HG02759 (cell line): ENCODE data around the gene DUOX1.
"Not testable (repeated sequence)": the region's sequence is repeated elsewhere in the genome, so short reads cannot be mapped to it uniquely, and the experiment has no call there.

Experiments
- ATAC-seq: cut with Tn5 transposase; IDR thresholded peaks from one replicate; pipeline ENCODE4 v1.9.1; 2021; ENCODE audit warnings: mild to moderate bottlenecking, moderate library complexity; ENCODE audit not compliant: unreplicated experiment

The DUOX1 gene

DNA sequence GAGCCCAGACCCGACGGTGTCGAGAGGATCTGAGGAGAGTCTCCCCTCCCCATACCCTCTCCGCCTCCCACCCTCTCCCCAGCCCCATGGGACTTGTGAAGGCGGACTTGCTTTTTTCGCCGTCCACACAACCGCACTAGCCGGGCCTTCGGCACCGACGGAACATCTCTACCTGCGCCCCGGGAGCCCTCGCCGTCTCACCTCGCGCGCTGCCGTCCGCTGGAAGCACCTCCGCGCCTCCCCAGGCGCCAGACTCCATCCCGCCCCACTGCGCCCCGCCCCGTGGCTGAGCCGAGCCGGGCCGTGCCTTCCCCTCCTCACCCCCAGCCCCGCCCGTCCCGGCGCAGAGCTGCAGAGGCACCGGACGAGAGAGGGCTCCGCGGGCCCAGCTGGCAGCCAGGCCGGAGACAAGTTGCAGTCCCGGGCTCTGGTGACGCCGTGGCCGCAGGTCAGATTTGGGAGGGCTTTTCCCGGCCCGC, at the start of gene DUOX1, which contains the start of gene DUOXA1:
DUOX1 (plus strand) TSS at position 344 of the 479 bp plus-strand sequence. CDS start 1,973 bp downstream, outside the sequence.
DUOXA1 (minus strand) TSS at position 229 of the 479 bp plus-strand sequence. CDS start 6,865 bp downstream, outside the sequence.
- no peak for ATAC-seq

DNA sequence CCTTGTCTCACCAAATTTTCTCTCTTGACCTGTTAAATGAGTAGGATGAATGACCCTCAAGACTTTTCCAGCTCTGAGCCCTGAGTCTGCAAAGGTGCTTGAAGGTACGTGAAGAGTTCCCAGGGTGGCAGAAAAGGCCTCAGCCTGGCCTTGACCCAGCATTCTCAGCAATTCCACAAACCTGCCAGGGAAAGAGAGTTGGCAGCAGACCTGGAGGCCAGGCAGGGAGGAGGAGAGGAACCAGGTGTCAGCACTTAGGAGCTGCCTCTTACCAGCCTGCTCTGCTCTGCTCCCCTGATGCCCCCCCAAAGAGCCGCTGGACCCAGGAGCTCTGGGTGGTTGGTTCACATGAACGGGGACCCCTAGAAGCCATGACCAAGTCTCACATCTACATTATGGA, 49.2 kb upstream of the DUOX1 start:
- not testable (repeated sequence) for ATAC-seq

DNA sequence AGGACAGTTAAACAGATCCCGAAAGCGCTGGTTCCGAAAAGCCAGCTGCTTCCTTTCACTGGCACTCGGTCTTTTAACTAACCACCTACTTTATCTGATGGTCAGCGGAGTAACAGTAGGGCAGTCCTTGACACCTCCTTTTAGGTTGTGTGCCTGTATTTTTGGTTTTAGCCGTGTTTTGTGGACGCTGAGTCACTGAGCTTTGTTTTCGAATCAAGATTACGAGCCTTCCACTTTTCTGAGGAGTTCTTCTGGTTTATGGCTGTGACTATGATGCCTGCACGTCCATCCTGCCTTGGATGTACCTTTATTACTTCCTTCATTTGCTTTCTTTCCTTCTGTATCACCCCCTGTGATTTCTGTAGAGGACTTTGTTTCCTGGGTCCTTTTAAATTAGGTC, 47.4 kb upstream of the DUOX1 start:
- not testable (repeated sequence) for ATAC-seq

DNA sequence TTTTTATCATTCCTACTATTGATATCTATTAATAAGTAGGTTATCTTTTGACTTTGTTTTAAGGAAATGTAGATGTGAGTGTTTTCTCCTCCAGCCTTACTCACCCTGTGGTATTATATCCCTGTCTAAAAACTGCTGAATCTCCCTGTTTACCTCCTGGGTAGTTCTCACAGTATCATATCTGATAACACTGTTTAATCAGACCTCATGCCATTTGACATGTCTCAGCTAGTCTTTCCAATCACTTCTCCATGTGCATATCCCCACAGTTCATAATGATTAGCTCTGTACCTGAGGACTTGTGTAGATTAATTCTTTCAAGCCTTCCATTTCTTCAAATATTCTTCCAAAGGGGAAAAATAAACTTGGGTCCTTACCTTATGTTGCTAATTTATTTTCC, 46.6 kb upstream of the DUOX1 start:
- no peak for ATAC-seq

DNA sequence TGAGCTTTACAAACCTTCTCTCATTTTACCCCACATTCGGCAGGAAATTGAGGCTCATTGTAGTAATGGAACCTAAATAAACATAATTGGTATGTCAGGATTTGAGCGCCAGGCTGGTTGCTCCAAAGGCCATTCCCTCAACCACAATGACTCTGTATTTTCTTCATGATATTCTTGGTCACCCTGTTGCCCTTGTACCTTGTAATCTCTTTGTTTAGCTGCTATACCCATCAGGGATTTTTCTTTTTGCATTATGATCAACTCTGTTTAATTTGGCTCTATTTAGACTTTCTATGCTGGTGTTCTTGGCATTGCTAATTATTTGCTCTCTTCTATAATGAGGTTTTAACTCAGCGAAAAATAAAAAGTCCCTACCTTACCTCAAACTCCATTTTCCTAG, 45.6 kb upstream of the DUOX1 start:
- ATAC-seq = no peak

DNA sequence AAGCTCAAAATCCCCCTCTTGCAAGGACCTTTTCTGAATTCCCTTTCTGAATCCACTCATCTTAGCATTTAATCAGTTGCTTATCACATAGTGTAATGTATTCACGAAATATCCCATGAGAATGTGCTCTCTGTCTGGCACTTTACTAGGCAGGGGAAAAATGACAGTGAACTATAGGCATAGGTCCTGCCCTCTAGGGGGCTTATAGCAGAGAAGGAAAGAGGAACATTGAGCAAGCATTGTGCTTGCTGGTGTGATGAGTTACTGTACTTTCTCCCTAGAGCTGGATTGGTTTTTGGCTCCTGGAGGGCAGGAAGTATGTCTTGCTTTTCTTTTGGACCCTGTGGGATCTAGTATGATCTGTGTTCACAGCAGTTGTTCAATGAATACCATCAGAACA, 42.3 kb upstream of the DUOX1 start:
- ATAC-seq = no peak

DNA sequence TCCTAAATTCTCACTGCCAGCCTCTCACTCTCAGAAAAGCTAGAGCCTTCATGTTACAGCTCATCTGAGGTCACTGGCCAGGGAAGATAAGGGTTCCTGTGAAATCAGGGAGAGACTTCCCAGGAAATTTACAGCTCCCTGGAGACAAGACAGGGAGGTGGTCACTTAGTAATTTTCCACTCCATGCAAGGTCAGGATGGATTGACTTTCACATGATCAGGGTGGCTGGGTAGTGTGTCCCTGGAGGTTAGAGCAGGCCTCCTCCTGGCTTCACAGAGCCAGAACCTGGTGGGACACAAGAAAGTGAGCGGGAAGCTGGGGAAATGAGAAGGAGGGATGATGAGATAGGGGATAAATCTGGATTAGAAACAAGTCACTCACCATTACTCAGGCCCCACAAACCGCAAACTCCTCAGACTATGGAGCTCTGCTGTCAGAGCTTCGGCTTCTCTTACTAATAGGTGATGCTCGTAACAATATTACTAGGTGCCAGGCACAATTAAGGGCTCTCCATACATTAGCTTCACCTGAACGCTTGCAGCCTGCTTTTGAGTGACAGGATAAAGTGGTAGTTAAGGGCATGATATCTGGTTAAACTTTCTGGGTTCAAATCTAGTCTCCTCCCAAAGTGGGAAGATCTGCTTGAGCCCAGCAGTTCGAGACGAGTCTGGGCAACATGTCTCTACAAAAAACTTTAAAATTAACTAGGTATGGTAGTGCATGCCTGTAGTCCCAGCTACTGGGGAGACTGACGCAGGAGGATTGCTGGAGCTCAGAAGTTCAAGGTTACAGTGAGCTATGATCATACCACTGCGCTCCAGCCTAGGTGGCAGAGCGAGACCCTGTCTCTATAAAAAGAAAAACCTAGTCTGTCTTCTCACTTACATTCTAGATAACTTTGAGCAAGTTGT, 40.7 kb upstream of the DUOX1 start:
- no peak for ATAC-seq

DNA sequence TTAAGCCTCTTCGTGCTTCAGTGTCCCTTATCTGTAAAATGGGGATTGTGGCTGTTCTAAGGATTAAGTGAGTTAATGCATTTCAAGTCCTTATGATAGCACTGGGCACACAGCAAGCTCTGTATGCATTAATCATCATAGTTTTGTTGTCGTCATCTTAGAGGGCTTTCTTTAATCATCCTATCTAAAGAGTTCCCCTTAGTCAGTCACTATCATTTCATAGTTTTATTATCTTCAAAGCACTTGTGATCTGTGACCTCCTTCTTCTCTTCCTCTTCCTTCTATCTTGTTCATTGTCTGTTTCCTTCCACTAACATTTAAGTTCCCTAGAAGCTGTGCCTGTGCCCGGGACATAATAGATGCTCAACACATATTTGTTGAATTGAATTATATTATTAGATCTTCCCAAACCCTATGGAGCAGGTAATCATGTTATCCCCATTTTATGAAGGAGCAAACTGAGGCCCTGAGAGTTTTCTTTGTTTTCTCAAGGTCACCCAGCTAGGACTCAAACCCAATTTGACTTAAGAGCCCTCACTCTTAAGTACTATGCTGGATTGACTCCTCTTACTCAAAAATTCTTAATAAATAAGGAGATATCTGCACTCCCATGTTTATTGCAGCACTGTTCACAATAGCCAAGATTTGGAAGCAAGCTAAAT, 40.0 kb upstream of the DUOX1 start:
- no peak for ATAC-seq

DNA sequence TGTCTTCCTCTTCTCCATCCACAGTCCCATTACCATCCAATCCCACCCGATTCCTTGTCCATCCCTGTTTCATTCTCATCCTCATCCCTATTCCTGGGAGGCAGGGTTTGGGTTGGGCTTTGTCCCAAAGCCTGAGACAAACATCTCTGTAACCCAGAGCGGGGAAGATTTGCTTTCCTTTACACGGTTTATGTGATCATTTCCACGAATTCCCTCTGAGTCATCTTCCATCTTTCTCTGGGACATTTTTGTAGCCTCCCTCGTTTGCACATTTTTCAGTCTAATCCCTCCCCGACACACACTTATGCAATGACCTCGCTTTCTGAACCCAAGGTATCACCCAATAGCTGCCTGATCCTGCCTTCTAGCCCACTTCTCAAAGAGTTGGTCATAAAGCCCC, 38.6 kb upstream of the DUOX1 start:
- no peak for ATAC-seq

DNA sequence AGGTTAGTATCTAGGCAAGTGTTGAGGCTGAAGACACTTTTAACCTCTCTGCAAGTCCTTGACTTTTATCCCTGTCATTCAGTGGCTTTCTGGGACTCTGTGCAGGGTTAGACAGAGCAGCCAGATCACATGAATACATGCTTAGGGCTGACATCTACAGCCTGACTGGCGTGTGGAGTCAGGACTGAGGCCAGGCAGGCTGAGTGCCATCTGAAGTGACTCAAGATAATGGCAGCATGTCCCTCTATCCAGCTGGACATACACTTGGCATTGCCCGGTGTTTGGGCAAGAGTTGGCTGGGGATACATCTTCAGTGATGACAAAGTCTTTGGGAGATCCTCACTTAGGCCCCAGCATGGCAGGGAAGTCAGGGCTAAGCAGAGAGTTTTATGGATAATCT, 38.2 kb upstream of the DUOX1 start:
- ATAC-seq = no peak

DNA sequence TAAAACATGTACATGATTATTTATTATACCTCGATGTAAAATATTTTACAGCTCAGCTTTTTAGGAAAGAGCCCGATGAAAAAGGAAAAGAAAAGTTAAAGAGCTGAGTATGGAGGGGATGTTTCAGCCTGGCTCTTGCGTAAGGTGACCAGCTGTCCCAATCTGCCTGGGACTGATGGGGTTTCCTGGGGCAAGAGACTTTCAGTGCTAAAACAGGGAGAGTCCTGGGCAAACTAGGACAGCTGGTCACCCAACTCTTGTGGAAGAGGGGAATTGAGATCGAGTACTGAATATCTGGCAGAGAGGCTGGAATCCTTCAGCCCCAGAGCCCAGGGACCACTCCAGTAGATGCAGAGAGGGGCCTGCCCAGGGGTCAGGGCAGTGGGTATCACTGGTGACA, 36.8 kb upstream of the DUOX1 start:
- ATAC-seq = no peak

DNA sequence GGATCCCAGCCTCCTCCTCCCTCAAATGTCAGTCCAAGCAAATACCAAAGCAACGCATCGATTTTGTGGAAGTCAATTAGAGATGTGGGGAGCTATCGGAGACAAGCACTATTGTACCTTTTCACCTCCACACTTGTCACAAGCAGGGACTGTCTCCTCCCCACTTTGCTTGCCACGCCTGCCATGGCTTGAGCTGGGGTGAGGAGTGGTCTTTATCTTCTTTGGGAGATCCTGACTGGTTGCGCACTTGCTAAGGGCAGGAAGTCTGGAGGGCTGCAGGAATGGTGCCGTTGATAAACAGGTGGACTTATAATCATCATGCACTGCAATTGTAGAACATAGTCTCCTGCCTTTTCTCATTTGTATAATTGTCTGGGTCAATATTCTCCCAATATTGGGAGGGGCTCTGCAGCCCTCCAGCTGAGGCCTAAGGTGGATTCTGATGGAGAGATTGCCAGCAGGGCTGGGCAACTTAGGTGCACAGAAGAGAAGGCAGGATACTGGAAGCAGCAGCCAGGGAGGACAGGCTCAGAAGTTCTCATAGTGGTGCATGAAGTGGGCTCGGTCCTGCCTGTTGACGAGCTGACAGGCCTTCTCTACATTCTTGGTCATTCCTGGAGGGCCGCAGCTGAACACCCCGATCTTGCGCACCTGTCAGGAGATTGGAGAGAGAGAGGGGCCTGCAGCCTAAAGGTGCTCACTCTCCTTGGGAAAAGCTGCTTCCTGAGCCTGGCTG, 36.0 kb upstream of the DUOX1 start:
- ATAC-seq = no peak

DNA sequence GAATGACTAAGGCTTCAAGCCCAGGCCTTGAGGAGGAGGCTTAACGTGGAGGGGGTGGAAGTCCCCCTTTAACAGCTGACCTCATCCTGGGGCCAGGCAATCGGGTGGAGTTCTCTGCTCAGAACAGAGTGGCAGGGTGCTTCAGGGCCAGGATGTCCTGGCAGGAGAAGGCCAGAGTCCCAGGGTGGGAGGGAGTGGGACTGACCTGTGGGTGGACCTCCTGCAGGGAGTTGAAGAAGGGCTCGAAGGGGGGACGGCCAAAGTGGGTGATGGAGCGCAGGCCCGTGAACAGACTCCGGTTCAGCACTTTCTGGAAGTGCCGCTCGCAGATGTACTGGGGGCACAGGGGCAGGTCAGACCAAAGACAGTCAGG, 35.5 kb upstream of the DUOX1 start:
- ATAC-seq = no peak

DNA sequence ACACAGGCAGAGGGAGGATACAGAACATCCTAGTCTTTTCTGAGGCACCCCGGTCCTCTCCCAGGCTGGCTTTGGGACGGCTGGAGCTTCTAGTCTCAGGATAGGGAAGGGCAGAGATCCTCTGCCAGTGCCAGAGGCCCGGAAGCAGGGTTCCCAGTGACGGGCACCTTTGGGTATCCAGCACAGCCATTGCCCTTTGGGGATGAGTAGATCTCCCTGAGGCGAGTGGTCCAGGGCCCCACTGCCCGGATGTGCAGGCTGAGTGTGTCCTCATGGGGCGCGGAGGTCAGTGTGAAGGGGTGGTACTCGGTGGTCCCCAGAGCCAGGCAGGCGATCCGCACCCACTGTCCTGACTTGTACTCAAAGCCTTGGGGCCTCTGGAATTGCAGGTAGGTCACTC, 34.1 kb upstream of the DUOX1 start:
- ATAC-seq = no peak

DNA sequence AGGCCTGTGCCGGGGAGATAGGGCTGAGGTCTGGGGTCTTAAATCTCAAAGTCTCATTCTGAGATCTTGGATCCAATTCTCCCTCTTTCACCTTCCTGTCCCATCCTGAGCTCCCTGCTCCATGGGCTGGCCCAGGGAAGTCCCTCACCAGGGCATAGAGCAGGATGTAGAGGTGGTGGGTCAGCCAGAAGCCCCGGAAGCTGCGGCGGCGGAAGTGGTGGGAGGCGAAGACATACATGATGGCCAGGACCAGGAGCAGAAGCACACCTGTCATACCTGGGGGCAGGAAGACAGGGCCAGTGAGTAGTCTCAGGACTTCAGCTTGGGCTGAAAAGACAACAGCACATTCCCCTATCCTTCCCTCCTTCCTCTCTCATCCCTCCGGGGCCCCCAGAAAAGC, 32.3 kb upstream of the DUOX1 start:
- no peak for ATAC-seq

DNA sequence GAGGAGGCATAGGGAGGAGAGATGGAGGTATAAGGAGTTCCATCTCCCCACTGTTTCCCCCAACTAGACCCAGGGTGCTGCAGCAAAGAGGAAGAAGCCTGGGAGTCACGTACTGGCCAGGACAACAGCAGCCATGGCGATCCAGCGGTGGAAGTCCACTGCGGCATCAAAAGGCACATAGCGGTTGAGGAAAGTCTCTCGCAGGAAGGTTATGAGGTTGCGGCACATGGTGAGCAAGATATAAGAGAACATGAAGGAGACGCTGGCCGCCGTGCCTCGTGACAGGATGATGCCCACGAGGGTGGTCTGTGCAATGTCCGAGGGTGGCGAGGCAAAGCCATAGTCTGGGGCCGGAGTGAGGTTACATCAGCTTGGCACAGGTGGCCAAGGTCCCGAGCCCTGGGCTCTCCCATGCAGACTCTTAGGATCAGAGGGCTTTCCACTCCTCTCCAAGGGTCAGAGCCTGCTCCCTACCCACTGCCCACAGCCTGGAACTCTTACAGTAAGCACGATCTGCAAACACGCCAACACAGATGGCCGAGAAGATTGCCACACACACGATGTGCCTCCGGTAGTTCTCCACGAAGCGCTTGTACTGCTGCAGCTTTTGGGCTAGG, 30.1 kb upstream of the DUOX1 start:
- no peak for ATAC-seq

DNA sequence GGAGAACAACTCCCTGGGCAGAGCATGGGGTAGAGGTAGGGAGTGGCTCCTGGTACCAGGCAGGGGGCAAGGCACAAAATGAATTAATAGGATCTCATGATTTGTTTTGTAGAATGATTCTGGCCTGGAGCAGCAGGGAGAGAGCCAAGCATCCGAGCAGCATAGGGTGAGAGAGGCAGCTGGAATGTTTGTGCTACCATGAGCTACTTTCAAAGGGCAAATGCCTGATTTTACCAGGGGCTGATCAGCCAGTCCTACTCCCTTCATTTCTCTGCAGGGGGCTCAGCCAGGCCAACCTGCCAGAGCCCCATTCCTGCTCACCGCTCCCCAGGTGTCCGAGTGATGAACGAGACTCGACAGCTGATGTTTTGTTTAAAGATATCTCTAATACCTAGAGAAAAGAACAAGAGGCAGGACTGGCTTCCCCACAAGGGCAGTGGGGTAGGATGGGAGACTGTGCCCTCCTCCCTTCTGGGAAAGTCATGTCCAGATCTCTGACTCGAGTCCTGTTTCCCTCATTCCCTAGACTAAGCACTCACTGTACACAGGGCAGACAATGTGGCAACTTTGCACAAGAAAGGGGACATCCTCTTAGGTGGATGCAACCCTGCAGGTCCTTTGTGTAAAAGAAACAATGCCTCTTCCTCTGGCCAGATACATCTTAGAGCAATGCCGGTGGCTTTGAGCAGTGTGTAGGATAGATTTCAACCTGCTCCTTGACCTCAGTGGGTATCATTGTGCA, 28.7 kb upstream of the DUOX1 start:
- no peak for ATAC-seq

DNA sequence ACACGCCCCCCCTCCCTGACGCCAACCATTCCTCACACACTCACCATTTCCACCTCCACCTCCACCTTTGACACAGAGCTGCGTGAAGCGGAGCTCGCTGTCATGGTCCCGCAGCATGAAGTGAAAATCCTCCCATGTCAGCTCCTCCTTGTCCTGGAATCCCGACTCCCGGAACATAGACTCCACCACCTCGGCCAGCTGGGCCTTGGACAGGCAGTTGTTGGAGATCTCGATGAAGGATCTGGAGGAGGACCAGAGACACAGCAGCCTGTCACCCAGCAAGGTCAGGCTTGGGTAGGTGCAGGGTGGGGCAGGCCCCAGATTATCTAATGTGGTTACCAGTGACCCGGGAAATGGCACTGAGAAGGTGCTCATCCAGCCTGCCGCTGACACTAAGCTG, 28.0 kb upstream of the DUOX1 start:
- no peak for ATAC-seq

DNA sequence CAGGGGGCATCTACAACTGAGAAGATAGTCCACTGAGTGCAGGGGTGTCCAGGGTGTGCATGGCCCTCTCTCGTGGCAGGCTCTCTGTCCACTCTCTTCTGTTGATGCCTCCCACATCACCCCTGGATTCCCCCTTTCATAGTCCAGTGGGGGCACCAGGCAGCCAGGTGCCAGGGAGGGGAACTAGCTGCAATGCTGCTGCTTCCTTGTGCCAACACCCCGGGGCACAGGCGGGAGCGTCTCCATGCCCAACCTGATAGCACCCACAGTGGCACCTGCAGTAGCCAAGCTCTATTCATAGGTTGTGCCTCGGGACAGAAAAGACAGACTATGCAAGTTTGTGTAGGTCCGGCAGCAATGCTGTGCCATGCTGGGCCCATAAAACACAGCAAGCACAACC, 27.6 kb upstream of the DUOX1 start:
- ATAC-seq = no peak

DNA sequence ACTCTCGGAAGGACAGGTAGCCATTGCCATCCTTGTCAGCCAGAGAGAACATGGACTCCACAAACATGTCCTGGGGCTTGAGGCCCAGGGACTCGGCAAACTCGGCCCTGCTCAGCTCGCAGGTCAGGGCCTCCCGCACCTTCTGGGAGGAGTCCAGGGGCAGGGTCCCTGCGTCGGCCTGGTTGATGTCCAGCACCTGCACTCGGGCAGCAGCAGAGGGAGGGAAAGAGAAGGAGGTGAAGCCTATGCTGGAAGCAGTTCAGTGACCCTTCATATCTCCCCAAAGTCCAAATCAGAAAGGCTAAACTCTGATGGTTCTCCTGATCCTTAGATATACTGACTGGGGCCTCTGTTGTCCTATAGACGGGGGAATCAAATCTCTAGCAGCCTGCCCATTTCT, 25.6 kb upstream of the DUOX1 start:
- ATAC-seq = not testable (repeated sequence)
